HEK293 (cell line): Measurements from ENCODE around the gene SLC5A10.
"Not testable (repeated sequence)": the region's sequence is repeated elsewhere in the genome, so short reads cannot be mapped to it uniquely, and the experiment has no call there.

Source experiments
- AEBP2 ChIP-seq: fragments of 450-650 bp; formaldehyde crosslinking; IDR thresholded peaks from 2 replicates; pipeline ENCODE4 v1.5.1; 2016; ENCODE audit warnings: missing biosample characterization, missing genetic modification characterization, borderline replicate concordance
- CTCF ChIP-seq: fragments of 450-650 bp; formaldehyde crosslinking; IDR thresholded peaks from 2 replicates; pipeline ENCODE4 v1.5.1; 2016; ENCODE audit warnings: missing biosample characterization, missing genetic modification characterization
- MYNN ChIP-seq: fragments of 450-650 bp; formaldehyde crosslinking; IDR thresholded peaks from 2 replicates; pipeline ENCODE4 v1.5.1; 2016; ENCODE audit warnings: missing biosample characterization, missing genetic modification characterization, borderline replicate concordance
- SP2 ChIP-seq: fragments of 450-650 bp; formaldehyde crosslinking; IDR thresholded peaks from 2 replicates; pipeline ENCODE4 v1.5.1; 2016; ENCODE audit warnings: missing biosample characterization, missing genetic modification characterization
- YY1 ChIP-seq: fragments of 450-650 bp; formaldehyde crosslinking; IDR thresholded peaks from 2 replicates; pipeline ENCODE4 v1.5.1; 2018; ENCODE audit warnings: missing biosample characterization, missing genetic modification characterization
- ZBTB7A ChIP-seq: fragments of 450-650 bp; formaldehyde crosslinking; IDR thresholded peaks from 2 replicates; pipeline ENCODE4 v1.5.1; 2016; ENCODE audit warnings: low read depth, missing biosample characterization, missing genetic modification characterization
- ZFP3 ChIP-seq: fragments of 450-650 bp; formaldehyde crosslinking; IDR thresholded peaks from 2 replicates; pipeline ENCODE4 v1.5.1; 2016; ENCODE audit warnings: low read depth, missing biosample characterization, missing genetic modification characterization
- ZNF133 ChIP-seq: fragments of 450-650 bp; formaldehyde crosslinking; IDR thresholded peaks from 2 replicates; pipeline ENCODE4 v1.5.1; 2016; ENCODE audit warnings: missing biosample characterization, missing genetic modification characterization
- ZNF211 ChIP-seq: fragments of 450-650 bp; formaldehyde crosslinking; IDR thresholded peaks from 2 replicates; pipeline ENCODE4 v1.5.1; 2016; ENCODE audit warnings: low read depth, missing biosample characterization, missing genetic modification characterization
- ZNF324 ChIP-seq: fragments of 450-650 bp; formaldehyde crosslinking; IDR thresholded peaks from 2 replicates; pipeline ENCODE4 v1.5.1; 2016; ENCODE audit warnings: missing biosample characterization, missing genetic modification characterization
- ZSCAN5A ChIP-seq: fragments of 450-650 bp; formaldehyde crosslinking; IDR thresholded peaks from 2 replicates; pipeline ENCODE4 v1.5.1; 2016; ENCODE audit warnings: missing biosample characterization, missing genetic modification characterization

GRCh38 chr17:19037547-19037946 lies 85.6 kb downstream of the SLC5A10 start:
- not testable (repeated sequence) for TF ChIP-seq ZNF133 (tag by site-specific recombination); CTCF (tag by site-specific recombination); MYNN (tag by site-specific recombination); ZSCAN5A; AEBP2 (tag by site-specific recombination); YY1 (tag by site-specific recombination); ZNF211 (tag by site-specific recombination); ZNF324 (tag by site-specific recombination); SP2; ZBTB7A; ZFP3 (tag by site-specific recombination)
